CD14-positive monocyte (primary cell): Measurements from ENCODE around the gene FOXC1. TPM values are rescaled to one million over a fixed set of nuclear protein-coding genes. Genes with fewer than 3 reads are reported as not detected.

ENCODE experiments used
- DNase-seq, 3 donors: peaks; one replicate each; pipeline ENCODE4 v3.0.0-alpha.2; 2011 to 2022
- H2AFZ ChIP-seq: 2 replicates; pipeline ENCODE4 v1.6.0; 2012; ENCODE audit warnings: mild to moderate bottlenecking, low read depth, low read length, inconsistent platforms; ENCODE audit not compliant: insufficient read depth, poor library complexity, severe bottlenecking
- H3K27ac ChIP-seq, 2 donors: 1 replicate in 1 of 2; 2 replicates in 1 of 2; pipeline ENCODE4 v1.5.1; 2012 to 2013; ENCODE audit warnings: low read length in 2 of 2, control low read depth in 1 of 2, inconsistent platforms in 1 of 2, low read depth in 1 of 2, mild to moderate bottlenecking in 1 of 2
- H3K27me3 ChIP-seq, 2 donors: one replicate each; pipeline versions ENCODE4 v1.6.0 to v1.6.1; 2011 to 2013; ENCODE audit warnings: low read length in 2 of 2; ENCODE audit not compliant: control insufficient read depth in 2 of 2, insufficient read depth in 2 of 2
- H3K36me3 ChIP-seq, 2 donors: replicated peaks in 1 of 2; 1 replicate in 1 of 2; 2 replicates in 1 of 2; pipeline versions ENCODE4 v1.5.1 to v1.6.1; 2012 to 2013; ENCODE audit warnings: low read length in 2 of 2, control low read depth in 1 of 2, inconsistent platforms in 1 of 2, mild to moderate bottlenecking in 1 of 2; ENCODE audit not compliant: insufficient read depth in 2 of 2, control insufficient read depth in 1 of 2
- H3K4me1 ChIP-seq, 2 donors: 1 replicate in 1 of 2; 2 replicates in 1 of 2; pipeline versions ENCODE4 v1.5.1 to v1.6.1; 2012 to 2013; ENCODE audit warnings: low read length in 2 of 2, control low read depth in 1 of 2, inconsistent platforms in 1 of 2, mild to moderate bottlenecking in 1 of 2, moderate library complexity in 1 of 2; ENCODE audit not compliant: insufficient read depth in 2 of 2, control insufficient read depth in 1 of 2
- H3K4me2 ChIP-seq: replicated peaks from 2 replicates; pipeline ENCODE3; 2012; ENCODE audit warnings: low read length, moderate library complexity, mild to moderate bottlenecking; ENCODE audit not compliant: poor library complexity, severe bottlenecking; ENCODE audit errors: extremely low read depth
- H3K4me3 ChIP-seq, 3 experiments: fragments of 200-600 bp in 1 of 3; sonication (generic) in 1 of 3; replicated peaks in 1 of 3; 1 replicate in 2 of 3; 2 replicates in 1 of 3; pipeline ENCODE4 v1.5.1; 2011 to 2013; ENCODE audit warnings: low read length in 3 of 3, mild to moderate bottlenecking in 3 of 3, control low read depth in 2 of 3, low read depth in 2 of 3, inconsistent platforms in 1 of 3, moderate library complexity in 1 of 3
- H3K79me2 ChIP-seq: 2 replicates; pipeline ENCODE4 v1.6.0; 2012; ENCODE audit warnings: mild to moderate bottlenecking, control low read depth, inconsistent platforms, low read length, moderate library complexity; ENCODE audit not compliant: insufficient read depth
- H3K9ac ChIP-seq: 2 replicates; pipeline ENCODE4 v1.6.0; 2017; ENCODE audit warnings: low read length, mild to moderate bottlenecking; ENCODE audit not compliant: insufficient read depth, poor library complexity, severe bottlenecking
- H3K9me3 ChIP-seq, 2 donors: replicated peaks in 1 of 2; 1 replicate in 1 of 2; 2 replicates in 1 of 2; pipeline versions ENCODE4 v1.5.1 to v1.6.1; 2012 to 2013; ENCODE audit warnings: low read length in 2 of 2, control low read depth in 1 of 2; ENCODE audit not compliant: control insufficient read depth in 1 of 2, insufficient read depth in 1 of 2
- H4K20me1 ChIP-seq: 2 replicates; pipeline ENCODE4 v1.6.0; 2012; ENCODE audit warnings: mild to moderate bottlenecking, low read length, control low read depth, moderate library complexity; ENCODE audit not compliant: insufficient read depth
- H3K27ac Mint-ChIP-seq, 7 donors: one replicate each; pipeline ENCODE4 v1.8.0; 2020; ENCODE audit warnings: mild to moderate bottlenecking in 7 of 7, mixed read lengths in 7 of 7, moderate library complexity in 6 of 7, inconsistent platforms in 2 of 7
- H3K27me3 Mint-ChIP-seq, 3 donors: one replicate each; pipeline ENCODE4 v1.8.0; 2021 to 2022; ENCODE audit warnings: low read depth in 3 of 3, mild to moderate bottlenecking in 3 of 3, mixed read lengths in 3 of 3, moderate library complexity in 3 of 3, inconsistent platforms in 1 of 3
- H3K36me3 Mint-ChIP-seq, 2 donors: one replicate each; pipeline ENCODE4 v1.8.0; 2020; ENCODE audit warnings: mixed read lengths in 2 of 2, inconsistent platforms in 1 of 2, mild to moderate bottlenecking in 1 of 2
- H3K4me1 Mint-ChIP-seq: one replicate; pipeline ENCODE4 v1.8.0; 2020; ENCODE audit warnings: mild to moderate bottlenecking, mixed read lengths
- H3K4me3 Mint-ChIP-seq, 2 donors: one replicate each; pipeline ENCODE4 v1.8.0; 2020; ENCODE audit warnings: mild to moderate bottlenecking in 2 of 2, mixed read lengths in 2 of 2, moderate library complexity in 1 of 2
- H3K9me3 Mint-ChIP-seq, 7 donors: one replicate each; pipeline ENCODE4 v1.8.0; 2020 to 2022; ENCODE audit warnings: mixed read lengths in 7 of 7, mild to moderate bottlenecking in 6 of 7, moderate library complexity in 6 of 7, inconsistent platforms in 2 of 7
- CTCF ChIP-seq: fragments of 200-600 bp; IDR thresholded peaks from one replicate; pipeline ENCODE4 v1.8.0; 2022; ENCODE audit warnings: antibody characterized with exemption, mild to moderate bottlenecking
- WGBS: methylation state at CpG from one replicate; pipeline ENCODE4 v1.1.5; 2013; ENCODE audit warnings: missing lambda C conversion rate; ENCODE audit not compliant: insufficient coverage; 5-methylcytosine and 5-hydroxymethylcytosine counted together
- intact Hi-C, 2 donors: fragments of 100-400 bp; cut with micrococcal nuclease; formaldehyde crosslinking; loops; one replicate each; pipeline versions ENCODE4 v1.15.0 to v1.15.1; 2023
- polyA plus RNA-seq, 3 donors: library from polyadenylated mRNA; depleted of rRNA in 1 of 3; unstranded in 2 of 3; stranded (reverse) in 1 of 3; fragments of 300-500 nt in 2 of 3; fragments of >200 nt in 1 of 3; fragmentation: Illumina TruSeq in 2 of 3; gene quantifications; 1 replicate in 2 of 3; 2 replicates in 1 of 3; pipeline ENCODE4 v1.2.3, GENCODE V29; 2012 to 2021

The FOXC1 gene
- polyA plus RNA-seq, 3 donors: 0.36 TPM; not detected in 2

- Histone ChIP-seq H3K36me3 (no peaks in the 10 kb centered on the region), H3K4me3 (no peak overlapping the region), H3K9ac (no peak overlapping the region), H2AFZ (no peak overlapping the region), H3K27me3 (peaks cover 0 to 7% of the 10 kb centered on the region in 2 donors), H3K4me1 (peaks cover 4 to 8% of the 10 kb centered on the region in 2 donors), H3K27ac (no peak overlapping the region), H3K4me2 (no peak overlapping the region), H4K20me1 (no peaks in the 10 kb centered on the region), H3K79me2 (no peaks in the 10 kb centered on the region), H3K9me3 (no peaks in the 10 kb centered on the region)
- intact Hi-C loops: no loop called here
- Mint-ChIP-seq H3K9me3 (peaks cover 0 to 3% (median 0%) of the 10 kb centered on the region in 7 donors), H3K27me3 (peaks cover 12 to 13% (median 12%) of the 10 kb centered on the region in 3 donors), H3K4me1 (peaks cover 12% of the 10 kb centered on the region), H3K36me3 (peaks cover 3 to 14% of the 10 kb centered on the region in 2 donors), H3K4me3 (no peak overlapping the region), H3K27ac (no peak overlapping the region)
- TF ChIP-seq CTCF: no peak
- 97% methylated on average over 5 of the region's 7 CpGs for WGBS
- no peak for DNase-seq
Observed at GRCh38 chr6:1657771-1658165, 48.1 kb downstream of the FOXC1 start.

GRCh38 chr6:1658212-1659005 lies 48.7 kb downstream of the FOXC1 start:
- peaks cover 3 to 14% of the 10 kb centered on the region in 2 donors for H3K36me3 Mint-ChIP-seq
- Histone ChIP-seq H3K4me1 (peaks cover 4 to 8% of the 10 kb centered on the region in 2 donors), H3K27ac (no peak overlapping the region), H3K36me3 (no peaks in the 10 kb centered on the region), H3K9ac (no peak overlapping the region), H4K20me1 (no peaks in the 10 kb centered on the region), H3K4me3 (no peak overlapping the region), H3K27me3 (peaks cover 0 to 12% of the 10 kb centered on the region in 2 donors), H3K9me3 (no peaks in the 10 kb centered on the region), H2AFZ (no peak overlapping the region), H3K79me2 (no peaks in the 10 kb centered on the region), H3K4me2 (no peak overlapping the region)
- H3K9me3 Mint-ChIP-seq: peaks cover 0 to 3% (median 0%) of the 10 kb centered on the region in 7 donors
- intact Hi-C loops: no loop called here
- peaks cover 12% of the 10 kb centered on the region for H3K4me1 Mint-ChIP-seq
- TF ChIP-seq CTCF: no peak
- no peak overlapping the region for H3K27ac Mint-ChIP-seq
- peaks cover 11 to 18% (median 14%) of the 10 kb centered on the region in 3 donors for H3K27me3 Mint-ChIP-seq
- H3K4me3 Mint-ChIP-seq: no peak overlapping the region
- DNase-seq: no peak
- 95% methylated on average over 13 of the region's 15 CpGs for WGBS
